Breast epithelium (tissue), 4 donors: ENCODE measurements around the gene IMPA2. TPM values are rescaled to one million over a fixed set of nuclear protein-coding genes. Genes with fewer than 3 reads are reported as not detected.

ENCODE experiments used
- DNase-seq, 2 donors: peaks; one replicate each; pipeline ENCODE4 v3.0.0-alpha.2; 2019; ENCODE audit warnings: low spot score in 2 of 2
- H3K27ac ChIP-seq, 2 donors: fragments of 200-600 bp; sonication (generic) in 1 of 2; one replicate each; pipeline ENCODE4 v1.5.1; 2016 to 2019; ENCODE audit warnings: mild to moderate bottlenecking in 1 of 2
- H3K27me3 ChIP-seq, 2 donors: fragments of 200-600 bp; sonication (generic) in 1 of 2; one replicate each; pipeline versions ENCODE4 v1.5.1 to v1.6.0; 2017 to 2019; ENCODE audit warnings: control low read depth in 1 of 2, mild to moderate bottlenecking in 1 of 2
- H3K36me3 ChIP-seq: fragments of 200-600 bp; one replicate; pipeline ENCODE4 v1.5.1; 2019
- H3K4me1 ChIP-seq, 2 donors: fragments of 200-600 bp; sonication (generic); one replicate each; pipeline ENCODE4 v1.5.1; 2016 to 2019; ENCODE audit warnings: control low read depth in 1 of 2
- H3K4me3 ChIP-seq, 3 donors: fragments of 200-600 bp; sonication (generic); 1 replicate in 2 of 3; 2 replicates in 1 of 3; pipeline ENCODE4 v1.5.1; 2016 to 2019; ENCODE audit warnings: mild to moderate bottlenecking in 3 of 3, moderate library complexity in 2 of 3
- H3K9me3 ChIP-seq, 2 donors: fragments of 200-600 bp; sonication (generic) in 1 of 2; one replicate each; pipeline ENCODE4 v1.5.1; 2016 to 2019; ENCODE audit warnings: control low read depth in 1 of 2
- CTCF ChIP-seq, 3 donors: fragments of 450-650 bp; IDR thresholded peaks; one replicate each; pipeline ENCODE4 v1.5.1; 2016 to 2017; ENCODE audit warnings: antibody characterized with exemption in 3 of 3, mild to moderate bottlenecking in 3 of 3, moderate library complexity in 3 of 3
- POLR2A ChIP-seq: fragments of 450-650 bp; IDR thresholded peaks from one replicate; pipeline ENCODE4 v1.6.1; 2016; ENCODE audit warnings: antibody characterized with exemption, mild to moderate bottlenecking, moderate library complexity
- POLR2AphosphoS5 ChIP-seq, 3 donors: sonication (generic); formaldehyde crosslinking; IDR thresholded peaks; one replicate each; pipeline ENCODE4 v1.6.1; 2017; ENCODE audit warnings: antibody characterized with exemption in 3 of 3
- intact Hi-C: fragments of 100-400 bp; cut with DNase I; formaldehyde crosslinking; loops from one replicate; pipeline ENCODE4 v1.15.1; 2023; ENCODE audit warnings: low total_unique reads
- total RNA-seq, 3 donors: library from RNA; depleted of rRNA; stranded (reverse); fragments of >200 nt; gene quantifications; one replicate each; pipeline ENCODE4 v1.1.0, GENCODE V29; 2016

IMPA2 gene
- total RNA-seq, 3 donors from 2014 or later = 25.2 to 26.5 (median 26.2) TPM

- H3K27me3 ChIP-seq = no peaks in the 10 kb centered on the region
- no peak overlapping the region for H3K27ac ChIP-seq
- DNase-seq = no peak
- intact Hi-C loops = no loop called here
- no peak overlapping the region for H3K4me3 ChIP-seq
- H3K4me1 ChIP-seq = peaks cover 0 to 10% of the 10 kb centered on the region in 2 donors
- TF ChIP-seq CTCF (IDR thresholded peaks at IDR 0.05) (no peak), POLR2AphosphoS5 (IDR thresholded peaks at IDR 0.05) (no peak), POLR2A (no peak)
- no peaks in the 10 kb centered on the region for H3K9me3 ChIP-seq
- no peaks in the 10 kb centered on the region for H3K36me3 ChIP-seq
These were observed 27.0 kb downstream of the IMPA2 start for GRCh38 chr18:12008181-12008767.

- H3K27me3 ChIP-seq = no peaks in the 10 kb centered on the region
- no peaks in the 10 kb centered on the region for H3K36me3 ChIP-seq
- intact Hi-C loops = no loop called here
- TF ChIP-seq POLR2AphosphoS5 (IDR thresholded peaks at IDR 0.05) = no peak
- TF ChIP-seq CTCF (IDR thresholded peaks at IDR 0.05) = no peak
- no peak for DNase-seq
- H3K4me1 ChIP-seq = peaks cover 0 to 10% of the 10 kb centered on the region in 2 donors
- no peak overlapping the region for H3K4me3 ChIP-seq
- H3K9me3 ChIP-seq = no peaks in the 10 kb centered on the region
- no peak overlapping the region for H3K27ac ChIP-seq
These were observed 27.7 kb downstream of the IMPA2 start for GRCh38 chr18:12008842-12009580.

- H3K4me1 ChIP-seq = peaks cover 0 to 10% of the 10 kb centered on the region in 2 donors
- H3K27ac ChIP-seq = no peak overlapping the region
- H3K9me3 ChIP-seq = no peaks in the 10 kb centered on the region
- no peak for DNase-seq
- no peak overlapping the region for H3K4me3 ChIP-seq
- TF ChIP-seq POLR2A = no peak
- TF ChIP-seq POLR2AphosphoS5 (IDR thresholded peaks at IDR 0.05) = no peak
- no peak for TF ChIP-seq CTCF (IDR thresholded peaks at IDR 0.05)
- no peaks in the 10 kb centered on the region for H3K27me3 ChIP-seq
- intact Hi-C loops = no loop called here
- no peaks in the 10 kb centered on the region for H3K36me3 ChIP-seq
These were observed 28.4 kb downstream of the IMPA2 start for GRCh38 chr18:12009581-12010140.

- Histone ChIP-seq H3K4me1 (peaks cover 0 to 10% of the 10 kb centered on the region in 2 donors), H3K9me3 (no peaks in the 10 kb centered on the region), H3K27me3 (no peaks in the 10 kb centered on the region), H3K27ac (no peak overlapping the region), H3K36me3 (no peaks in the 10 kb centered on the region), H3K4me3 (no peak overlapping the region)
- intact Hi-C loops = no loop called here
- DNase-seq = no peak
- TF ChIP-seq POLR2A = no peak
- TF ChIP-seq POLR2AphosphoS5 (IDR thresholded peaks at IDR 0.05) = no peak
- TF ChIP-seq CTCF (IDR thresholded peaks at IDR 0.05) = no peak
These were observed 29.0 kb downstream of the IMPA2 start for GRCh38 chr18:12010187-12010802.
